Erythroblast (primary cell): ENCODE data around the gene SYNJ2.

Source experiments
- GATA1 ChIP-seq: IDR thresholded peaks from 2 replicates; pipeline ENCODE4 v1.6.1; 2011; ENCODE audit warnings: low read depth, mild to moderate bottlenecking, control low read depth, low read length, moderate library complexity
- POLR2A ChIP-seq: IDR thresholded peaks from 2 replicates; pipeline ENCODE4 v1.6.1; 2011; ENCODE audit warnings: mild to moderate bottlenecking, low read length

DNA sequence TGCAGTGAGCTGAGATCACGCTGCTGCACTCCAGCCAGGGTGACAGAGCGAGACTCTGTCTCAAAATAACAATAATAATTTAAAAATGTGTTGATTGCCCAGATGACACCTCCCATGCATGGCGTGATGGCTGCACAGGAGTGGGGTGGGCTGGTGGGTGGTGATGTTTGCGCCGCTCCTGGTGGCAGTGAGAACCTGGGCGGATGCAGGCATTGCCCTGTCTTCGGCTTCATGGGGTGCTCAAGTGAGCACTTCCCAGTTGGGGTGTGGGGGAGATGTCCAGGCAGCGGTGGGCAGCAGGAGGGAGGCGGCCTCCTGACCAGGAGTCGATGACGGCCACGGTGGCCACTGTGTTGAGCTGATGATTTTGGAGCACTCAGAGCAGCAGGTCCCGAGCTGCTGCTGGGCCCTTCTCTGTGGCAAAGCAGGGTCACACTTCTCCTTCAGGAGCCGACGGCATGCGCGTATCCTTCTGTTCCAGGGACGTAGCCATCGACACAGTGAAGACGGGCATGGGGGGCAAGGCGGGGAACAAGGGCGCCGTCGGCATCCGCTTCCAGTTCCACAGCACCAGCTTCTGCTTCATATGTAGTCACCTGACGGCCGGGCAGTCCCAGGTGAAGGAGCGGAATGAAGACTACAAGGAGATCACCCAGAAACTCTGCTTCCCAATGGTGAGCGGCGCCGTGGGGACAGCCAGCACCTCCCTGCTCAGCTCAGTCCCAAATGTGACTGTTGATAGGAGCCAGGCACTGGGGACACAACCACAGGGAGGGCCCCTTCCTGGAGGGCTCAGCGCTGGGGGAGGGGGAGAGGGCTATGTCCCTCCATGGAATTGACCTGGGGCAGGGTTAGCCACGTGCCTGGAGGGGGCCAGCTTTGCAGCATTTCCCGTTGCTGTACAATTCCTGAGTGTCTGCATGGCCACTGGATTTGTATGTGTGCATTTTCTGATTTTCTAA lies 89.7 kb downstream of the SYNJ2 start:
- TF ChIP-seq POLR2A (no peak), GATA1 (no peak)
